ENCODE data around the gene RTN1.

RTN1 gene

GRCh38 chr14:59816941-59817340, 53.6 kb downstream of the RTN1 start:
- no peak for DNase-seq (ENCODE audit: low read depth)
- no peak overlapping the region for H3K4me3 ChIP-seq (ENCODE audit: control insufficient read depth, low read depth, low read length)
- no peak for TF ChIP-seq CTCF (IDR thresholded peaks at IDR 0.05; ENCODE audit: control insufficient read depth, insufficient read depth, low read depth, low read length, missing control alignments)

- no peak overlapping the region for H3K4me3 ChIP-seq (ENCODE audit: control insufficient read depth, low read depth, low read length)
- DNase-seq (ENCODE audit: low read depth), result no peak
- no peak for TF ChIP-seq CTCF (IDR thresholded peaks at IDR 0.05; ENCODE audit: control insufficient read depth, insufficient read depth, low read depth, low read length, missing control alignments)
These were observed 55.6 kb downstream of the RTN1 start for GRCh38 chr14:59814988-59815387.

GRCh38 chr14:59811815-59812214, 58.8 kb downstream of the RTN1 start:
- no peak for TF ChIP-seq CTCF (IDR thresholded peaks at IDR 0.05; ENCODE audit: control insufficient read depth, insufficient read depth, low read depth, low read length, missing control alignments)
- H3K4me3 ChIP-seq (ENCODE audit: control insufficient read depth, low read depth, low read length), result no peak overlapping the region
- no peak for DNase-seq (ENCODE audit: low read depth)

GRCh38 chr14:59811073-59811472, 59.5 kb downstream of the RTN1 start:
- TF ChIP-seq CTCF (IDR thresholded peaks at IDR 0.05; ENCODE audit: control insufficient read depth, insufficient read depth, low read depth, low read length, missing control alignments), result no peak
- no peak for DNase-seq (ENCODE audit: low read depth)
- H3K4me3 ChIP-seq (ENCODE audit: control insufficient read depth, low read depth, low read length), result no peak overlapping the region

GRCh38 chr14:59803052-59803540, 67.5 kb downstream of the RTN1 start:
- DNase-seq (ENCODE audit: low read depth), result no peak
- TF ChIP-seq CTCF (IDR thresholded peaks at IDR 0.05; ENCODE audit: control insufficient read depth, insufficient read depth, low read depth, low read length, missing control alignments), result no peak
- no peak overlapping the region for H3K4me3 ChIP-seq (ENCODE audit: control insufficient read depth, low read depth, low read length)

- DNase-seq (ENCODE audit: low read depth), result no peak
- H3K4me3 ChIP-seq (ENCODE audit: control insufficient read depth, low read depth, low read length), result no peak overlapping the region
- no peak for TF ChIP-seq CTCF (IDR thresholded peaks at IDR 0.05; ENCODE audit: control insufficient read depth, insufficient read depth, low read depth, low read length, missing control alignments)
These were observed 82.4 kb downstream of the RTN1 start for GRCh38 chr14:59788176-59788575.
